Endothelial cell of umbilical vein (primary cell): ENCODE results near the gene ZBTB7B. TPM values are rescaled to one million over a fixed set of nuclear protein-coding genes. Genes with fewer than 3 reads are reported as not detected.

Experiments
- BruUV-seq: library from RNA; stranded (reverse); fragments of 400-500 nt; replicated peaks from 2 replicates; lab custom pipeline; 2021; lab: Mats Ljungman, UMichigan
- CTCF ChIA-PET: fragments of 300-600, 350-600 bp; sonication (Branson Sonifier 250); formaldehyde crosslinking; loops from one replicate; lab custom pipeline; 2021; ENCODE audit warnings: antibody characterized with exemption, inconsistent platforms; lab: Charles Lee
- POLR2A ChIA-PET: fragments of 300-600, 350-600 bp; sonication (Branson Sonifier 250); formaldehyde crosslinking; loops from one replicate; lab custom pipeline; 2021; ENCODE audit warnings: antibody characterized with exemption, inconsistent platforms; lab: Charles Lee
- DNase-seq: peaks from one replicate; pipeline ENCODE4 v3.0.0-alpha.2; 2011; ENCODE audit warnings: low read depth, low spot score
- FAIRE-seq: peaks from 2 replicates; lab custom pipeline; 2011; peaks lifted over from hg19 to GRCh38; lab: Jason Lieb, UNC
- H2AFZ ChIP-seq: 2 replicates; pipeline ENCODE4 v1.6.0; 2012; ENCODE audit warnings: low read depth, low read length, control low read depth, inconsistent platforms
- H3K27ac ChIP-seq: 2 replicates; pipeline ENCODE4 v1.5.1; 2011; ENCODE audit warnings: low read depth, mild to moderate bottlenecking, control low read depth, low read length, moderate library complexity; ENCODE audit not compliant: insufficient read depth
- H3K27me3 ChIP-seq, 2 experiments: 2 replicates each; pipeline versions ENCODE4 v1.6.0 to v1.6.1; 2011; ENCODE audit warnings: low read length in 2 of 2, mixed read lengths in 1 of 2; ENCODE audit not compliant: control insufficient read depth in 2 of 2, insufficient read depth in 2 of 2
- H3K36me3 ChIP-seq, 2 experiments: 2 replicates in 1 of 2; 3 replicates in 1 of 2; pipeline ENCODE4 v1.5.1; 2011; ENCODE audit warnings: low read length in 2 of 2, mild to moderate bottlenecking in 1 of 2, moderate library complexity in 1 of 2; ENCODE audit not compliant: control insufficient read depth in 2 of 2, insufficient read depth in 2 of 2; ENCODE audit errors: extremely low read depth in 1 of 2
- H3K4me1 ChIP-seq: 3 replicates; pipeline ENCODE4 v1.5.1; 2011; ENCODE audit warnings: mild to moderate bottlenecking, low read length; ENCODE audit not compliant: control insufficient read depth, insufficient read depth; ENCODE audit errors: extremely low read depth
- H3K4me2 ChIP-seq: 2 replicates; pipeline ENCODE4 v1.6.1; 2011; ENCODE audit warnings: low read length, control low read depth, mixed read lengths; ENCODE audit not compliant: insufficient read depth
- H3K4me3 ChIP-seq, 3 experiments: fragments of 200-600 bp in 1 of 3; sonication (generic), shearing (Covaris generic) in 1 of 3; replicated peaks in 1 of 3; 2 replicates each; pipeline ENCODE4 v1.5.1; 2011 to 2016; ENCODE audit warnings: control low read depth in 3 of 3, low read length in 3 of 3, mild to moderate bottlenecking in 2 of 3, inconsistent platforms in 1 of 3, low read depth in 1 of 3, moderate library complexity in 1 of 3; ENCODE audit not compliant: insufficient read depth in 1 of 3
- H3K79me2 ChIP-seq: 2 replicates; pipeline ENCODE4 v1.6.0; 2012; ENCODE audit warnings: low read length, inconsistent platforms; ENCODE audit not compliant: control insufficient read depth, insufficient read depth
- H3K9ac ChIP-seq: replicated peaks from 2 replicates; pipeline ENCODE3; 2011; ENCODE audit warnings: low read length, control low read depth; ENCODE audit not compliant: insufficient read depth; ENCODE audit errors: extremely low read depth
- H3K9me1 ChIP-seq: replicated peaks from 3 replicates; pipeline ENCODE4 v1.6.0; 2011; ENCODE audit warnings: mild to moderate bottlenecking, low read length; ENCODE audit not compliant: control insufficient read depth, insufficient read depth; ENCODE audit errors: extremely low read depth
- H3K9me3 ChIP-seq: replicated peaks from 2 replicates; pipeline ENCODE4 v1.5.1; 2012; ENCODE audit warnings: low read length, inconsistent platforms; ENCODE audit not compliant: control insufficient read depth, insufficient read depth
- H4K20me1 ChIP-seq: replicated peaks from 2 replicates; pipeline ENCODE3; 2011; ENCODE audit warnings: mild to moderate bottlenecking, low read length; ENCODE audit not compliant: control insufficient read depth, insufficient read depth; ENCODE audit errors: extremely low read depth
- EZH2 ChIP-seq: IDR thresholded peaks from 2 replicates; pipeline ENCODE4 v1.6.1; 2012; ENCODE audit warnings: borderline replicate concordance, low read depth, mild to moderate bottlenecking, moderate library complexity, low read length, inconsistent platforms; ENCODE audit not compliant: severe bottlenecking
- FOS ChIP-seq: IDR thresholded peaks from 2 replicates; pipeline ENCODE4 v1.6.1; 2011; ENCODE audit warnings: mild to moderate bottlenecking, low read length, moderate library complexity, borderline replicate concordance; ENCODE audit not compliant: insufficient read depth
- GATA2 ChIP-seq: IDR thresholded peaks from 2 replicates; pipeline ENCODE4 v1.7.0; 2011; ENCODE audit warnings: low read depth, mild to moderate bottlenecking, moderate library complexity, mixed read lengths, low read length; ENCODE audit not compliant: insufficient read length, insufficient read depth
- JUN ChIP-seq: IDR thresholded peaks from 2 replicates; pipeline ENCODE4 v1.6.1; 2011; ENCODE audit warnings: borderline replicate concordance, low read depth; ENCODE audit not compliant: insufficient read length, insufficient read depth
- MYC ChIP-seq: IDR thresholded peaks from one replicate; pipeline ENCODE4 v1.6.1; 2011; ENCODE audit warnings: mild to moderate bottlenecking, low read depth, low read length
- POLR2A ChIP-seq: IDR thresholded peaks from 2 replicates; pipeline ENCODE4 v1.6.1; 2012; ENCODE audit warnings: low read depth, mild to moderate bottlenecking, control low read depth, low read length
- POLR2AphosphoS5 ChIP-seq: IDR thresholded peaks from 2 replicates; pipeline ENCODE4 v1.6.1; 2012; ENCODE audit warnings: low read depth, mild to moderate bottlenecking, control low read depth, low read length, moderate library complexity; ENCODE audit not compliant: insufficient read depth
- dilution Hi-C: fragments of 300-500 bp; cut with MboI; formaldehyde crosslinking; loops from one replicate; pipeline ENCODE4 v1.15.0; 2019; ENCODE audit warnings: low sequenced_read_pairs; ENCODE audit not compliant: extremely low pct_ligation_motif_present
- intact Hi-C: fragments of 100-400 bp; cut with micrococcal nuclease; formaldehyde crosslinking; loops from one replicate; pipeline ENCODE4 v1.10.0; 2022
- polyA plus RNA-seq, 4 experiments: library from polyadenylated mRNA; depleted of rRNA in 3 of 4; stranded (reverse) in 3 of 4; unstranded in 1 of 4; fragments of >200 nt; gene quantifications; 2 replicates each; pipeline versions ENCODE4 v1.2.1 to v1.2.3, GENCODE V29; 2011 to 2012; ENCODE audit warnings: missing spikeins in 1 of 4
- total RNA-seq: library from RNA; stranded (reverse); gene quantifications from 2 replicates; pipeline ENCODE4 v1.2.3, GENCODE V29; 2021
- TF ChIP-seq, protein P1 (sequence below), 2 donors: IDR thresholded peaks; 1 replicate in 1 of 2; 2 replicates in 1 of 2; pipeline ENCODE4 v1.5.1; 2011; ENCODE audit warnings: low read length in 2 of 2, mild to moderate bottlenecking in 2 of 2, moderate library complexity in 2 of 2, control low read depth in 1 of 2, inconsistent platforms in 1 of 2, low read depth in 1 of 2; ENCODE audit not compliant: insufficient read depth in 1 of 2; ENCODE audit errors: extremely low read depth in 1 of 2
- TF ChIP-seq, protein P2 (sequence below): IDR thresholded peaks from 2 replicates; pipeline ENCODE4 v1.6.1; 2011; ENCODE audit not compliant: insufficient read depth, insufficient read length

ZBTB7B gene
- total and polyA plus RNA-seq, 2 donors (not counting 3 experiments of a cell fraction or from before 2014, with no cell fraction given): 20.0 to 26.2 TPM

DNA sequence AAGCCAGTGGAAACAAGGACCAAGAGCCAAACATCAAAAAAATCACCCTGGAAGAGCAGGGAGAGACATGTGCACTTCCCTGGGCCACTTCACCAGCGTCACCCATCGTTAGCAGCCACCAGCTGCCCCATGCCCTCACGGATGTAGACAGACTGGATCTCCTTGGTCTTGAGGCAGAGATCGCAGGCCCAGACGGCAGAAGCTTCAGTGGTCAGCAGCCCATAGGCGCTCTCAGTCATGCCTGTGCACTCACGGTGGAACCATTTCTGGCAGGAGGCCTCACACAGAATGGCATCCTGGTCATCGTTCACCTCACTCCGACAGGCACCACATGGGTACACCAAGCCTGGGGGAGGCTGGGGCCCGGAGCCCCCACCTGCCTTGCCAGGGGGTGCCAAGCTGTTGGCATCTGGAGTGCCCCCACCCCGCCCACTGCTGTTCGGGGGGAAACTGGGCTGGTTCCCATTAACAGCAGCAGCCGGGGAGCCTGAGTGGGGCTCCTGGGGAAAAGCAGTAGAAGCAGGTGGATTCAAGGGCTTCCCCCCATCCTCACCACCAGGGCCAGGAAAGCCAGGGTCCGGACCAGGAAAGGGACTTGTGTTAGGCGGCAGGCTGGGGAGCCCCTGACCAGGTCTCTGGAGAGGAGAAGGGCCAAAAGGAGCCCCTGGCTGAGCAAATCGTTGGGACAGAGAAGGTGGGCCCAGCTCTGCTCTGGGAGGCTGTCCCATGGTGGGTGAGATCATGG, 43.7 kb upstream of the ZBTB7B start:
- TF ChIP-seq MYC (no peak), JUN (no peak), EZH2 (no peak), FOS (no peak), GATA2 (no peak), POLR2AphosphoS5 (no peak), POLR2A (no peak)
- TF ChIP-seq, protein P1, sequence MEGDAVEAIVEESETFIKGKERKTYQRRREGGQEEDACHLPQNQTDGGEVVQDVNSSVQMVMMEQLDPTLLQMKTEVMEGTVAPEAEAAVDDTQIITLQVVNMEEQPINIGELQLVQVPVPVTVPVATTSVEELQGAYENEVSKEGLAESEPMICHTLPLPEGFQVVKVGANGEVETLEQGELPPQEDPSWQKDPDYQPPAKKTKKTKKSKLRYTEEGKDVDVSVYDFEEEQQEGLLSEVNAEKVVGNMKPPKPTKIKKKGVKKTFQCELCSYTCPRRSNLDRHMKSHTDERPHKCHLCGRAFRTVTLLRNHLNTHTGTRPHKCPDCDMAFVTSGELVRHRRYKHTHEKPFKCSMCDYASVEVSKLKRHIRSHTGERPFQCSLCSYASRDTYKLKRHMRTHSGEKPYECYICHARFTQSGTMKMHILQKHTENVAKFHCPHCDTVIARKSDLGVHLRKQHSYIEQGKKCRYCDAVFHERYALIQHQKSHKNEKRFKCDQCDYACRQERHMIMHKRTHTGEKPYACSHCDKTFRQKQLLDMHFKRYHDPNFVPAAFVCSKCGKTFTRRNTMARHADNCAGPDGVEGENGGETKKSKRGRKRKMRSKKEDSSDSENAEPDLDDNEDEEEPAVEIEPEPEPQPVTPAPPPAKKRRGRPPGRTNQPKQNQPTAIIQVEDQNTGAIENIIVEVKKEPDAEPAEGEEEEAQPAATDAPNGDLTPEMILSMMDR (IDR thresholded peaks at IDR 0.05; ENCODE audit: extremely low read depth in 1 of 2, insufficient read depth in 1 of 2, low read depth in 1 of 2, low read length in 2 of 2): no peak
- TF ChIP-seq, protein P2, sequence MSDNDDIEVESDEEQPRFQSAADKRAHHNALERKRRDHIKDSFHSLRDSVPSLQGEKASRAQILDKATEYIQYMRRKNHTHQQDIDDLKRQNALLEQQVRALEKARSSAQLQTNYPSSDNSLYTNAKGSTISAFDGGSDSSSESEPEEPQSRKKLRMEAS: no peak
- no peaks in the 10 kb centered on the region for H4K20me1 ChIP-seq
- no peak overlapping the region for H3K4me3 ChIP-seq
- H3K9me3 ChIP-seq: no peaks in the 10 kb centered on the region
- BruUV-seq: no TSS peak
- ChIA-PET CTCF (interaction anchor here (1.2 to 1.4 kb wide), 2 partner anchors 15 to 59 kb away, joined by 3 to 4 read pairs; no protein-coding TSS in a partner anchor), POLR2A (no interaction called here)
- H3K4me1 ChIP-seq: peaks cover 33% of the 10 kb centered on the region
- dilution Hi-C loops (no loop called here), intact Hi-C loops (no loop called here)
- no peak overlapping the region for H2AFZ ChIP-seq
- H3K9me1 ChIP-seq: no peaks in the 10 kb centered on the region
- H3K4me2 ChIP-seq: no peak overlapping the region
- DNase-seq (no peak), FAIRE-seq (no peak)
- no peak overlapping the region for H3K9ac ChIP-seq
- no peaks in the 10 kb centered on the region for H3K27me3 ChIP-seq
- no peak overlapping the region for H3K27ac ChIP-seq
- H3K79me2 ChIP-seq: peaks cover 9% of the 10 kb centered on the region
- peaks cover 0 to 17% of the 10 kb centered on the region in 2 experiments for H3K36me3 ChIP-seq
